ENCODE measurements around the gene SYCE3.

DNA sequence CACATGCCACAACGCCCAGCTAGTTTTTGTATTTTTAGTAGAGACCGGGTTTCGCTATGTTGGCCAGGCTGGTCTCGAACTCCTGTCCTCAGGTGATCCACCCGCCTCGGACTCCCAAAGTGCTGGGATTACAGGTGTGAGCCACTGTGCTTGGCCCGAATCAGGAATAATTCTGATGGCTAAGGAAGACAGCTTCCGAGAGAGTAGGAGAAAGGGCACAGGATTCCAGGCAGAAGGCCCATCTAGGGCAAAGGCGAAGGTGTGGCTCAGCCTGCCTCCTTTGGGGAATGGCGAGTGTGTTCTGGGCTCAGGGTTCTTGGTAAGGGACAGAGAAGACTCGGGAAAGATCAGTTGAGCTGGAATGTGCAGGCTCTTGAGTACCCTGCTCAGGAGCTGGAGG lies 1.6 kb upstream of the SYCE3 start:
- TF ChIP-seq TAF1 (IDR thresholded peaks at IDR 0.05; ENCODE audit: borderline replicate concordance, low read depth, low read length): no peak
- no peak for TF ChIP-seq POLR2A (IDR thresholded peaks at IDR 0.05; ENCODE audit: low read depth, low read length)
- no peak for TF ChIP-seq POLR2AphosphoS5 (IDR thresholded peaks at IDR 0.05; ENCODE audit: low read depth, low read length)
